Calu3 (cell line): ENCODE measurements around the gene ZNF239. TPM values are rescaled to one million over a fixed set of nuclear protein-coding genes. Genes with fewer than 3 reads are reported as not detected.

Experiments used
- Bru-seq: library from RNA; stranded (reverse); fragments of 400-500 nt; gene quantifications from one replicate; lab custom pipeline; 2021; lab: Mats Ljungman, UMichigan
- BruChase-seq, 2 experiments: library from RNA; stranded (reverse); fragments of 400-500 nt; gene quantifications; one replicate each; lab custom pipeline; 2021; lab: Mats Ljungman, UMichigan
- BruUV-seq: library from RNA; stranded (reverse); fragments of 400-500 nt; replicated peaks from 2 replicates; lab custom pipeline; 2021; lab: Mats Ljungman, UMichigan
- CTCF ChIA-PET: fragments of 300-600 bp; sonication (Branson Sonifier 250); formaldehyde crosslinking; loops from one replicate; lab custom pipeline; 2022; ENCODE audit warnings: antibody characterized with exemption; lab: Charles Lee
- DNase-seq: peaks from one replicate; pipeline ENCODE4 v3.0.0; 2022
- H3K27ac Mint-ChIP-seq: one replicate; pipeline ENCODE4 v1.8.0; 2022; ENCODE audit warnings: mixed read lengths; ENCODE audit not compliant: unreplicated experiment
- H3K27me3 Mint-ChIP-seq: one replicate; pipeline ENCODE4 v1.8.0; 2022; ENCODE audit warnings: mixed read lengths; ENCODE audit not compliant: unreplicated experiment
- H3K36me3 Mint-ChIP-seq: one replicate; pipeline ENCODE4 v1.8.0; 2022; ENCODE audit warnings: mild to moderate bottlenecking, moderate library complexity, mixed read lengths; ENCODE audit not compliant: insufficient read depth, unreplicated experiment
- H3K4me1 Mint-ChIP-seq: one replicate; pipeline ENCODE4 v1.8.0; 2022; ENCODE audit warnings: mild to moderate bottlenecking, low read depth, mixed read lengths; ENCODE audit not compliant: unreplicated experiment
- H3K4me3 Mint-ChIP-seq: one replicate; pipeline ENCODE4 v1.8.0; 2022; ENCODE audit warnings: mild to moderate bottlenecking, low read depth, moderate library complexity, mixed read lengths; ENCODE audit not compliant: unreplicated experiment
- H3K9me3 Mint-ChIP-seq: one replicate; pipeline ENCODE4 v1.8.0; 2022; ENCODE audit warnings: low read depth, mixed read lengths; ENCODE audit not compliant: unreplicated experiment
- CTCF ChIP-seq: fragments of 200-600 bp; IDR thresholded peaks from one replicate; pipeline ENCODE4 v1.8.0; 2022; ENCODE audit warnings: antibody characterized with exemption; ENCODE audit not compliant: unreplicated experiment
- intact Hi-C: fragments of 100-400 bp; cut with micrococcal nuclease; formaldehyde crosslinking; loops from one replicate; pipeline ENCODE4 v1.10.0; 2022; ENCODE audit not compliant: unreplicated experiment
- long read RNA-seq: library from polyadenylated mRNA; stranded (forward); transcript quantifications from one replicate; pipeline ENCODE4 v2.0.0, GENCODE V29; 2022
- total RNA-seq: library from RNA; stranded (reverse); gene quantifications from 2 replicates; pipeline ENCODE4 v1.2.3, GENCODE V29; 2022

ZNF239 gene
- total RNA-seq, result 10.8 and 10.9 TPM in 2 replicates
- Bru-seq, nascent RNA, result percentile 78 among the genes with signal in this experiment
- percentile 68 among the genes with signal in this experiment for BruChase-seq, experiment 1, labeled RNA remaining after a 6-hour chase
- percentile 60 among the genes with signal in this experiment for BruChase-seq, experiment 2, labeled RNA remaining after a 2-hour chase
- long read RNA-seq, partial matches to known transcripts, result 0 of 12 reads
- long read RNA-seq, other reads (novel, unspliced or antisense), result 7 of 12 reads

DNA sequence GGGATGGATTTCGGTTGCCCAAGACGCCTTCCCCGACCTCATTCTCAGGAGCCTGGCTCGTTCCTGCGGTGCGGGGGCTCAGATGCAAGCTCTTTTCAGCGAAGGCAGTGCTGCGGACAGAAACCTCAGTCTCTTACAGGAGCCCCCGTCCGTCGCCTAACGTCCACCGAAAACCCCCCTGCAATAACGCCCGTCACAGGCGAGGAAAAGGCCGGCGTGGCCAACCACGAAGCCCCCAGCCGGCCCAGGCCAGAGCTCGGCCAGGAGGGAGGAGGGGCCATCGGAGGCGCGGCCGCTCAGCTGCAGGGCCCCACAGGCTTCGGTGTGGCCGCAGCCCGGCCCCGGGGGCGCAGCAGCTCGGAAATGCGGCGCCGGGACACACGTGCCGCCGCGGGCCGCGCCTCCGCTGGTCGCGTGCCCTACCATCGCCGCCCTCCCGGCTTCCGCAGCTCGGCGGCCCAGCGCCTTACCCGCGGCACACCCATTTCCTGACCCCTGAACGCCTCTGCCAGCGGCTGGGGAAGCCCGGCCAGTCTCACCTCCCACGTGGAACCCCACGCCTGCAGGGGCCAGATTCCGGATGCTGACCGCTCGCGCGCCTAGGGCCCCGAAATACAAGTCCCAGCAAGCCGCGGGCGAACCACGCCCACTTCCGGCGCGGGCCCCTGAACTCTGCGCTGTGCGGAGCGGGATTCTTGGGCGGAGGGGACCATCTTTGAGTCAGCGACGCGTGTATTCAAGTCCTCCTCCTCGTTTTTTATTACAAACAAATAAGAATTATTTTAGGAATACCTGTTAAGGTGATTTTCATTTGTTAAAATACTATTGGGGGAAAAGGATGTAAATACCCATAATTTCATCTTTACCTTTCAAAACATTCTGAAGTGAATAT is at the start of gene ZNF239:
TSS of gene ZNF239 (minus strand) at position 616 of the 892 bp plus-strand sequence. CDS start 16,537 bp downstream, outside the sequence.
- no peak for TF ChIP-seq CTCF
- Mint-ChIP-seq H3K36me3 (peaks cover 13% of the 10 kb centered on the region), H3K4me3 (peak within 1 kb of the TSS; percentile 87), H3K27ac (peak within 1 kb of the TSS; percentile 73), H3K4me1 (peaks cover 8% of the 10 kb centered on the region), H3K9me3 (peaks cover 16% of the 10 kb centered on the region), H3K27me3 (no peaks in the 10 kb centered on the region)
- intact Hi-C loops, result no loop called here
- no TSS peak for BruUV-seq
- CTCF ChIA-PET, result interaction anchor here (0.7 to 1.6 kb wide), 2 partner anchors 12 to 954 kb away, joined by 3 to 4 read pairs; no protein-coding TSS in a partner anchor
- DNase-seq, result peak; percentile 90

- TF ChIP-seq CTCF, result no peak
- Mint-ChIP-seq H3K4me1 (no peaks in the 10 kb centered on the region), H3K27me3 (no peaks in the 10 kb centered on the region), H3K36me3 (no peaks in the 10 kb centered on the region), H3K9me3 (peaks cover 2% of the 10 kb centered on the region), H3K4me3 (peak overlapping the region; percentile 27), H3K27ac (no peak overlapping the region)
- no peak for DNase-seq
- no TSS peak for BruUV-seq
- intact Hi-C loops, result no loop called here
- CTCF ChIA-PET, result no interaction called here
Measured at GRCh38 chr10:43623351-43623750, 48.9 kb upstream of the ZNF239 start.

DNA sequence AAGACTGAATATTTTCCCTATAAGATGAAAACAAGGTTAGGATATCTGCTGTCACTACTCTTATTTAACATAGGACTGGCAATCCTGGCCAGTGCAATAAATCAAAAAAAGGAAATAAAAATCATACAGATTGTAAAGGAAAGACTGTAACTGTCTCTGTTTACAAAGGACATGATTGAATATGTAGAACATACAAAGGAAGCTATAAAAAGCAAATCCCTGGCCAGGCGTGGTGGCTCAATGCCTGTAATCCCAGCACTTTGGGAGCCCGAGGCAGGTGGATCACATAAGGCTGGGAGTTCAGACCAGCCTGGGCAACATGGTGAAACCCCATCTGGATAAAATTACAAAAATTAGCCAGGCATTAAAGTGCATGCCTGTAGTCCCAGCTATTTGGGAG is 47.6 kb upstream of the ZNF239 start:
- no peak for TF ChIP-seq CTCF
- no peak overlapping the region for H3K27ac Mint-ChIP-seq
- intact Hi-C loops, result no loop called here
- H3K9me3 Mint-ChIP-seq, result peaks cover 6% of the 10 kb centered on the region
- H3K27me3 Mint-ChIP-seq, result no peaks in the 10 kb centered on the region
- no peak for DNase-seq
- no peaks in the 10 kb centered on the region for H3K4me1 Mint-ChIP-seq
- no peaks in the 10 kb centered on the region for H3K36me3 Mint-ChIP-seq
- CTCF ChIA-PET, result interaction anchor here (0.6 kb wide), 1 partner anchor 133 kb away, joined by 3 read pairs; no protein-coding TSS in a partner anchor
- H3K4me3 Mint-ChIP-seq, result no peak overlapping the region
- no TSS peak for BruUV-seq

DNA sequence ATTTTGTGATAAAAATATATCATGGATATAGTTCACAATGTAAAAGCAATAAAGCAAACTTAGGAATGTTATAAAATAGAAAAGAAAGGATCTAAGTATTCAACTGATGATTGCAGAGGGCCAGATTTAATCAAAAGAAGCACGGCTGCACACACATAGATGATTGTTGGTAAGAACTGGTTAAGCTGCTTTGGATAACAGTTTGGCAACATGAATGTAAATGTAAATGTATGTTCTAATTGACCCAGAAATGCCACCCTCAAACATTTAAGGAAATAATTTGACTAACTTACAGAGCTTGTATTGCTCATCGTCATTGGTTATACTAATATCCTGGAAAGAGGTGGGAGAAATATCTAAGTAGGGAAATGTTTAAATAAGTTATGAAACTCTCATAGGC is 45.0 kb upstream of the ZNF239 start:
- no peak for DNase-seq
- intact Hi-C loops, result no loop called here
- Mint-ChIP-seq H3K27me3 (no peaks in the 10 kb centered on the region), H3K4me1 (no peaks in the 10 kb centered on the region), H3K9me3 (peaks cover 17% of the 10 kb centered on the region), H3K4me3 (no peak overlapping the region), H3K27ac (no peak overlapping the region), H3K36me3 (peaks cover 6% of the 10 kb centered on the region)
- BruUV-seq, result no TSS peak
- TF ChIP-seq CTCF, result no peak
- CTCF ChIA-PET, result no interaction called here
